Islet precursor cell (in vitro differentiated cells): ENCODE results near the gene CRY2.
"Not testable (repeated sequence)": the region's sequence is repeated elsewhere in the genome, so short reads cannot be mapped to it uniquely, and the experiment has no call there.

ENCODE experiments used
- DNase-seq: peaks from one replicate; pipeline ENCODE4 v3.0.0-alpha.2; 2018

The CRY2 gene

DNA sequence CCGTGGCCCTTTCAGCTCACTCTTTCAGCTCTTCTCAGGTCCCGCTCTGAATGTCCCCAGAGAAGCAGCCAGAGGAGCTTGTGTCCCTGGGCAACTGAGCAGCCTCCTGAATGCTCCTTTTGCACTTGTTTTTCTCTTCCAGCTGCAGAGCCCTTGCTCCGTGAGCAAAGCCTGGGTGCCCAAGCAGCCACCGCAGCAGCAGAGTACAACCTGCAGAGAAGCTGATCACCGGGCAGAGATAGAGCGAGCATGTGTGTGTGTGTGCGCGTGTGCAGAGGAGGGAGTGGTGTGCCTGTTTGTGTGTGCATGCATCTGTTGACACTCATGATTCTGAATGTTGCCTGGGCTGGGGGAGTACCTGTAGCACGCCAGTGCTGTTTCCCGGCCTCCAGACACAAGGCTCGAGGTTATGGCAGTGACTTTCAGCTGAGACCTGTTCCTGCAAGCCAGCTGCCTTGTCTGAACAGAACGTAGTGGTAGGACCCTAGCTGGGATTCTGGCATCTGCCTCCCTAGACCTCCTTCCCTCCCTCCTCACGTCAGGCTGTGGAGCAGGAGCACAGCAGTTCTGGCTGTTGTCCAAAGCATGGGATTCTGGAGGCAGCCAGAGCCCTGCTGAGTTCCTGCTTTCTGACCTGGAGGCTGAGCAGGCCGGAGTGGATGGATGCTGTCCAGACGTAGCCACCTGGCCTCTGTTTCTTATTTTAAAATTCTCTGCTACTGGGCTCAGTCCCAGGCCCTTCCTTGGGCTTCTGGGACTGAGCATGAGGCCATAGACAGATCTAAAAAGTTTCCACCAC lies 33.7 kb downstream of the CRY2 start:
- DNase-seq: no peak

DNA sequence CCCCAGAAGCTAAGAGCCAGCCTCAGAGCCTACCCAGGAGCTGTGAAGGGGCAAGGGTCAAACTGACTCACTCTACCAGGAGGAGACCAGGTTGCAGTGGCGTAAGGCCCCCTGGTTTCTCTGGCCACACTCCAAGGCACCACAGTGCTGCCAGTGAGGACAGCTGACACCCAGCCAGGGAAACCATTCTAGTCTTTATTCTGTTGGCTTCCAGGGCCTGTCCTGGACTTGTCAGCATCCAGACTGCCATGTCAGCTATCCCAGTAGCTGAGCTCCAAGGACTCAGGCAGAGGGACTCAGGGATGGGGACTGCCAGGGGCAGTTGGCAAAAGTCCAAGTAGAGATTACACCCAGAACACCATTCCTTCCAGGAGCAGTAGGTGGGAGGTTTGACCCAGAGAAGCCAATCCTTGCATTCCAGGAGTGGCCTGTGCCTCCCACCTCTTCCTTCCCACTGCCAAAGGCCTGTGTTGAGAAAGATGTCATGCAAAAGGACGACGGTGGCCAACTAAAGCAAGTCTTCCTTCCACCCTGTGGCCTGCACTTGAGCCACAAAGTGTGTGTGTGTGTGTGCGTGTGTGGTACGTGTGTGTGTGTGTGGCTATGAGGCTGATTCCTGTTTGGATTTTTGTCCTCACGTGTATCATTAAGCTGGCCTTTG lies 34.6 kb downstream of the CRY2 start:
- DNase-seq: no peak

DNA sequence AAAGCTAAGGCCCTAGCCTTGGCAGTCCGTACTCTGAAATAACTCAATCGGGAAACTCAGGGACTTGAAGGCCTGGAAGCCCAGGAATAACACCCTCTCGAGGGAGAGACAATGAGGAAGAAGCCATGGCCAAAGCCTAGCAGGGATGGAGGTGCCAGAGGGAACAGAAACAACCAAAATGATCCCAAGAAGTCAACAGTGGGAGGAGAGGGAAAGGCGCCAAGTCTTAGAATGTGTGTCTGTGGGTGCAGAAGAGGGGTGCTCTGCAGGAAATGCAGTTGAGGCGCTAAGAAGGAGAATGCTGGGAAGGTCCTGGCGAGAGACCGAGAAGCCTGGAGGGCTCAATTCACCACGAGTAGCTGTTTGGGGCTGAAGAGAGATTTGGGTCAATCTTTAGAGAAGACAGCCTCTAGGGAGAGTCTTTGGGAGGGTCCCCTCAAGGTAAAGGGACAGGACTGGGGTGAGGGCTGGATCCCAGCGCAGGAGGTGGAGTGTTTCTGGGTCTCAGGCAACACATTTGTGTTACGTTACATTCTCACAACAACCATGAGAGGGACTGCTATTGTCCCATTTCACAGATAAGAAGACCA lies 37.4 kb downstream of the CRY2 start:
- no peak for DNase-seq

DNA sequence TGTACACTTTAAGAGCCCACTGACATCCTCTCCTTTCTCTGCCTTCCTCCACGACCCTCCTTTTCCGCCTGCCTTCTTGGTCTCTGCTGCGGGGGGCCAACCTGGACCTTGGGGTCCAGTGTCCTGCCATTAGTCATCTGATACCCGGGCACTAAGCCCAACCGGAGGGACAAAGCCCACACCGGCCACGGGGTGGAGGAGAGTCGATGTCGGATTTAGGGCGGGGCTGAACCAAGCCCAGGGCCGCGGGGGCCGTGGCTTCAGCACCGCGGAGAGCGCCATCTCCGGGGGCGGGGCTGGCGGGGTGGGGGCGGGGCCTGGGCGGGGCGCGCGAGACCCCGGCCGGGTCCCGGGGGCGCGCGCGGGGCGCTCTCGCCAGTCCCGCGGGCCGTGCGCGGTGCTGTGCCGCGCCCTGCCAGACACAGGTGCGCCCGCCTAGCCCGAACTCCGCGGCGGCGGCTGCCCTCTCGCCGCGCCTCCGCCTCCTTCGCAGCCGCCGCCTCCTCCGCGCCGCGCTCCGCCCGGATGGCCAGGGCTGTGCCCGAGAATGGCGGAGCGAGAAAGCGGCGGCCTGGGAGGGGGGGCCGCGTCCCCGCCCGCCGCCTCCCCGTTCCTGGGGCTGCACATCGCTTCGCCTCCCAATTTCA lies 38.1 kb downstream of the CRY2 start, which contains the start of gene MAPK8IP1:
Gene MAPK8IP1, plus strand, starts transcription at position 378 of the 647 bp plus-strand sequence. Its CDS starts 170 bp downstream, at position 548.
- peak; percentile 80 for DNase-seq

DNA sequence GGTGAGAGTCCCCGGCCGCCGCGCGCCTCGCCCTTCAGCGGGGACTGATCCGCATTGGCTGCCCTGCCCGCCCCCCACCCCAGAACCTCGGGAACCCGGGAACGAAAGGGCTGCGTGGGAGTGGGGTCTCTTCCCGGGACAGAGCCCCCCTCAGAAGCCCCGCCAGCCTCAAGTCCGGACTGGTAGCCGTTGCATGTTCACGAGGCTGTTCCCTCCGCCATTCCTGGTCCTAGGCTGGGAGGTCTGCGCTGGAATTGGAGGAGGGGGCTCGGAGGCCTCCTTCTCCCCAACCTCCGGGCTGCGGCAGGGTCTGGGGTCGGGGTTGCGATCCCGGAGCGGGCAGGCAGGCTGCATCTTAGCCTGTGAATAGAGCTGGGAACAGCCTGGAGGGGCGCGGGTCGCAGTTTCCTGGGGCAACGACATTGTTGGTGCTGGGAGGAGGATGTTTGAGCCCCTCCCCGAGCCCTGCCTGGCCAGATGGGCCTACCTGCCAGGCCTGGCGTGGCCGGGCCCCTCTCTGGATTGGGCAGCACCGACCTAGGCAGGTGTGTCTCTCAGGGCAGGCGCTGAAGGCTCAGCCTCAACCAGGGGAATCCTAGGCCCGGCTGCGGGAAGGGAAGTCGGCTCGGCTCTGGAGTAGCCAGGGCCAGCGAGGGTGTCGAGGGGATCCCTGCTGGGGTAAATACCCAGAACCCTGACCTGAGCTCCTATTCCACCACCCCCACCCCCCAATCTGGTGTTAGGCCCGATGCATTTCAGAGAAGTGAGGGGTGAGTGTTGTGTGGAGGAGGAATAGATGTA lies 38.8 kb downstream of the CRY2 start:
- DNase-seq: no peak

DNA sequence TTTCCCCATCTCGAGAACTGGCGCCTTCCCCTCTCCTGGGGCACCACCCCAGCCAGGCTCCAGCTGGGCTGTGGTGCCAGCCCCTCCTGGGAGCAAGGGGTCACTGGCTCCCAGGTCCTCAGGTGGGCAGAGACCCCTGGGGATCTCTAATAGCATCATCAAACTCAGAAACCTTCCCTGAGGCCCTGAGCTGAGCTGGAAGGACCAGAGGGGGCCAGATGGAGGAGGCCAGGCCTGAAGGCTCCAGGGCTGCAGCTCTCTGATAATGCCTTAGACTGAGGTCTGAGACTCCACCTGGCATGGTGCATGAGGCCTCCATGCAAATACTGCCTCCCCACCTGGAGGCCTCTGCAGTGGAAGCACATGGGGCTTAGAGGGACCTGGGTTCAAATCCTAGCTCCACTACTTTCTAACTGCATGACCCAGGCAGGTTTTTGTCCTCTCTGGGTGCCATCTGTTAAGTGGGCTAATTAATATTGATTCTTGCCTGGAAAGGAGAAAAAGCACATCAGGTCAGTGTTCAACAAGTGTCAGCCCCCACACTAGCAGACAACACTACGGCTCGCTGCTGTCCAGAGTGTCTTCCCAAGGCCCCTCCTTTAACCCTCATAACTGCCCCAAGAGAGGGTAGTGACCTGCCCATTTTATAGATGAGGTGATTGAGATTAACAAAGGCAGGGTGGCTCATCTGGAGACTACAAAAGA lies 39.7 kb downstream of the CRY2 start:
- no peak for DNase-seq

DNA sequence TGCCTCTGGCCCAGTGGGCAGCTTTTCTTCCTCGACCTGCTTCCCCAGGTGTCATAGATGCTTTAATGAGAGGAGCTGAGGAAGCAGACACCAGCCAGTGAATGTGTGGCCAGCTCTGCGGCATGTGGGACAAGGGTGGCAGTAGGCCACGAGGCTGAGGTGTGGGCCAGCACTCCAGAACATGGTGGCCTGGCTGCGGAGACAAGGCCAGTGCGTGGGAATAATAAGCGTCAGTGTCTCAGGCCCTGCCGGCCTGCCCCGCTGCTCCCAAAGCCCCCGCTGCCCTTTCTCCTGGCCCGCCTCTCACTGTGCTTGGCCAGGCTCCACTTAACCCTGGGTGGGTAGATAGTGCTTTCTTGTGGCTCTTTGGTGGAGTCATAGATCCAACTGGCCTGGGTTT lies 40.3 kb downstream of the CRY2 start:
- DNase-seq: no peak

DNA sequence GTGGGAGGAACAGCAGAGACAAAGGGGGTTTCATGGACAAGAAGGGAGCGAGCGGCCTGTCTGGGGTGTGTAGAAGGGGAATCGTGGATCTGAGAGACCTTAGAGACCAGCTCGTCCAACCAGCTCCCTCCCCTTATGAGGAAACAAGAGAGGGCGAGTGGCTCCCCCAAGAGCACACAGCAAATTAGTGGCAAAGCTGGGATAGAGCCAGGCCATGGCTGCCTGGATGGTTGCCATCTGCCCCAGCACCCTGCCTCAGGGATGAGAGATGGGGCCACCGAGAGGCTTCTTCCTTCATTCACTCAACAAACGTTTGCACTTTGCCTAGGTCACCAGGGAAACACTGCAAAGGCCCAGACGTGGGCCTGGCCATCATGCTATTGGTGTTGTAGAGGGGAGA lies 42.3 kb downstream of the CRY2 start:
- no peak for DNase-seq

DNA sequence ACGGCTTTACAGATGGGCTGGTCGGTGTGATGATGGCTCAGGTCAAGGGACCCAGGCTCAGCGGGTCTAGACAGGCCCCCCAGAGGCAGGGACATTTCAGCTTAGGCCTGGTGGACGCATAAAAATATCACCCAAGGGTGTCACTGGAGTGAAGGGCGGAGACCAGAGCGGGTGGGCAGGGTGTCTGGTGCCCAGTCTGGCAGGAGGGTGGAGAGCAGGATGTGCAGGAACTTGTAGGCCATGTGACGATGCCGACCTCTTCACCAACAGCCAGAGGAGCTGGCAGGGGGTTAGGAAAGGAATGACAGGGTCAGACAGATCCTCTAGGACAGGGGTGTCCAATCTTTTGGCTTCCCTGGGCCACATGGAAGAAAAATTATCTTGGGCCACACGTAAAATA lies 42.7 kb downstream of the CRY2 start:
- DNase-seq: no peak

DNA sequence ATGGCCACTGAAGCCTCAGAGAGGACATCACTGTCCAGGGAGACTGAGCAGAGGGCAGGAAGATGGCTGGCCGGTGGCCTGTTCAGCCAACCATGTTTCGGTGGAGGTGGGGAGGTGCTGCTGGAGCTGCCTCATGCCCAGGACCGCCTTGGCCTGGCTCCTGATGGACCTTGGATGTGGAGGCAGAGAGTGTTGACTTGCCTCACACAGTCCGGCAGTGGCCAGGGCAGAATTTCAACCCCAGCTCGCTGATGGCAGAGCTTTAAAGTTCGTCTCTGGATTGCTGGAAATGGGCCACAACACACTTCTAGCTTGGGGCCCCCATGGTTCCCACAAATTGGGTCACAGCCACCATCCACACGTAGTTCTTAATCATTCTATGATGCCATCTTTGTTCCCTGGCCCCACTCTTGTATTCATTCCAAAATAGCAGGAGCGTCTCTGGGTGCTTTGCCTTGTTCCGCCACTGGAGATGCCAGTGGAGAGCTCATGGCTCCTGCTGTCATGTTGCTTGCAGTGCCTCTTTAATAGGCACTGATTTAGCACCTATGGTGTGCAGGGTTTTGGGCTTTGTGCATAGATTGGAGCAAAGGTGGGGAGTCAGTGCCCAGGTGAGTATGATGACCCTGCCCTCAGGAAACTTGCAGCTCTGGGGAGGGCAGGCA lies 43.7 kb downstream of the CRY2 start:
- DNase-seq: no peak

DNA sequence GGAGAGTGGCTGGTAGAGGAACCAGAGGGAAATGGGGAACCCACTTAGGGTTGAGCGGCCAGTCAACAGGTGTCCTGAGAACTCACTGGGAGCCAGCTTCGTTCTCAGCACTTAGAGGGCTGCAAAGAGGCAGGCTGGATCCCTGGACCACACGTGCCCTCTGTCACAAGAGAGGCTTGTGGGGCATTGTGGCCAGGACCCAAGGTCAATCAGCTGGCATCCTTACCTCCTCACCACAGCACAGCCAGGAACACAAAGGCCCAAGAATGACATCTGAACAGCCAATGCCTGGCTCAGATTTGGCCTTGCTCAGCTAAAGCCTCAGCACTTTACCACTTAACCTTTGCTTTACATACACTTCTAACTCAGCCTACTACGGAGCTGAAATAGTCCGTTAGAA lies 45.6 kb downstream of the CRY2 start:
- no peak for DNase-seq

DNA sequence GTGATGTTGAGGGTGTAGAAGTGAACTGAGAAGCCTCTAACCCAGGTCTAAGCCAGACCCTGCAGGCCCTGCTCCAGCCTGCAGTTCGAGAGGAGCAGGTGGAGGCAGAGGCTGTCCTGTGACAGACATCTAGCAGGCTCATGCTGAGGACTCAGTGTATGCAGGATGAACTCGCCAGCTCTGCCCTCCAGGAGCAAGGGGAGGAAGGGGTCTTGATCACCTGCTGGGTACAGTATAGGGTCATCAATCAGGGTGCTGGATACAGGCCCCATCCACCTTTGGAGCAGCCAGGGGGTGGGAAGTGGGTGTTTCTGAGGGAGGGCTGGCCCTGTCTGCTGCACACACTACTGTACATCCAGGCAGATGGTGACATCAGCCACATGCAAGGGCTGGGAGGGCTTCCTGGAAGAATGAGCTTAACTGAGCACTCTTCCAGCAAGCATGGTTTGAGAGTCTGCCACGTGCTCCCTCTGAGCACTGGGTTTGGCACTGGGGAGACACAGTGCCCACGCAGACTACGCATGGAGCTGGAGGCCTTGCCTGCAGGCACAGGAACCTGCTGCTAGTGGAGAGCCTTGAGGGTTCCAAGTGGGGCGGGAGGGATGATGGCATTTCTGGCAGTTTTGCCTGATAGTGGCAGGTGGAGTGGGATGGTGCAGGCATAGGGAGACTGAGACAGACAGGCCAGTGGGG lies 47.4 kb downstream of the CRY2 start:
- no peak for DNase-seq

DNA sequence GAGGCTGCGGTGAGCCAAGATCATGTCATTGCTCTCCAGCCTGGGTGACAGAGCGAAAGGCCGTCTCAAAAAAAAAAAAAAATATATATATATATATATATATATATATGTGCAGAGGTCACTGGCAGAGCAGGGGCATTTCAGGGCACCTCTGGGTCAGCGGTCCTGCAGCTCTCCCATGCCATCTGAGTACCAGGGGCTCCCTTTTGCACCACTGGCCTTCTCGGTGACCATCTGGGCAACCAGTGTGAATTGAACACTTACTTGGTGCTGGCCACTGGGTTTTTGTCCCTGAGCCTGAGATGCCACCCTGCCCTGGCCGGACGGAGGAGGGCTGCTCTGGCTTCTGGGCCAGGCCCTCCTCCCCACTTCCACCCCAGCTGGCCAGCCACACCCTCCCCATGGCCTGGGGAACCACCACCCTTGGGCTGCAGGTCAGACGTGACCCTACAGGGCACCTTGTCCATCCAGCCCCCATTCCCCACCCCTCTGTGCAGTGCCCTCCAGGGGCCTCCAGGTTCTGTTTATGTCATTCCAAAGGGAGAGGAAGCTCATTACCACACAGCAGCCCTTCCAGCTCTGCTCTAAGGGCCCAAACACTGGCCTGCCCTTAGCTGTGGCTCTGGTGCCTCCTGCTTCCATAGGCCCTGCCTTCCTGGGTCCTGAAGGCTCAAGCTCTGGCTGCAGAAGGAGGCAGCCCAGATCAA lies 48.4 kb downstream of the CRY2 start:
- DNase-seq: no peak

DNA sequence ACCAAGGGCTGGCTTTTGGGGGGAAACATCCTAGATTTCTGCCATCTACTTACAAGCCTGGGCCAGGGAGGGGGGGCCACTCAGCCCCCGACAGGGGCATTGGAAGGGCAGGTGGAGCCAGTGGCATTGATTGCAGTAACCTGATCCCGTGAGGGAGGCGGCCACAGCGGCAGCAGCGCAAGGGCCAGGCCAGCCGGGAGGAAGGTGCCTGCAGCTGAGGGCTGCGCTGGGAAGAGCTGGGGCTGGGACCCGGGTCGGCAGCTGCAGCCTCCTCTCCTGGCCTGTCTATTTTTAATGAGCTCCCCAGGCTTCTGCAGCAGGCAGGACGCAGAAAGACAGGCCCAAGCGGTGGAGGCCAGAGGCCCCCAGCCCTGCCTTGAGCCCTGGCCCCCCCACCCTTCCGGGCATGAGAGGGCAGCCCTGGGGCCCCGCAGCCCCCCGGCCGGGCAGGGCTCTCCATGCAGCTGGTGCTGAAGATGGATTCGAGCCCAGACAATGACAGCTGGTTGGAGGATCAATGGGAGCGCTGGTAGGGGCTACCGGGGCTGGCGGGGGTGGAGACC lies 49.2 kb downstream of the CRY2 start:
- peak; percentile 77 for DNase-seq

DNA sequence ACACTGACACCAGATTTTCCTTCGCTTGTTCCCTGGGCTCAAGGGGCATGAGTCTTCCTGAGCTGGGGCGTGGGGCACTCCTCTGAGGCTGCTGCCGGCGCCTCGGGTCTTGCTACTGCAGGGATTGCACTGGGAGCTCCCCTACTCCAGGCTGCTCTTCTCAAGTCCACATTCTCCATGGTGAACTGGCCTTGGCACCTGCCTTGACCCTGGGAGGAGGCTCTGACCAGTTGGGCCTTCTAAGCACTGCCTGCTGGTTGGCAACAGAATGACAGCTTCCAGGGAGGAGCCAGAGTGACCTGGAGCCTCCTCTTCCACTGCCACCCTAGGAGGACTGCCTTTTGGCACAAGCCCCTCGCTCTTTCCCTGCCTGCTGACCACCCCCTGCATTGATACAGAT lies 50.3 kb downstream of the CRY2 start:
- no peak for DNase-seq

DNA sequence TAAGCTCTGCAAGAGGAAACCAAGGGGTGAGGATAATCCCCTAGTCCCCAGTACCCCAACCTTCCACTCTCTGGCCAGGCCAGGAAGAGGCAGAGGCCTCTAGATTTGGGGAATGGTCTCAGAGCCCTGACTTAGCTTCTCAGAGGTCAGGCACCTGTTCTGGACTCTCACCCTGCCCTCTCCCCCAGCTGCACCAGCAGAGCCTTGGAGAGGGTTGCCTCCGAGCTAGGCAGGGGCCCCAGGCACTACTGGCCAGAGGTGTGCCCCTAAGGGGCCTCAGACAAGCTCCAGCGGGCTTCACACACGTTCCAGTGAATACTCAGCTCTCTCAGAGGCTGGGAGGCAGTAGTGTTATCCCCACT lies 51.8 kb downstream of the CRY2 start:
- no peak for DNase-seq

DNA sequence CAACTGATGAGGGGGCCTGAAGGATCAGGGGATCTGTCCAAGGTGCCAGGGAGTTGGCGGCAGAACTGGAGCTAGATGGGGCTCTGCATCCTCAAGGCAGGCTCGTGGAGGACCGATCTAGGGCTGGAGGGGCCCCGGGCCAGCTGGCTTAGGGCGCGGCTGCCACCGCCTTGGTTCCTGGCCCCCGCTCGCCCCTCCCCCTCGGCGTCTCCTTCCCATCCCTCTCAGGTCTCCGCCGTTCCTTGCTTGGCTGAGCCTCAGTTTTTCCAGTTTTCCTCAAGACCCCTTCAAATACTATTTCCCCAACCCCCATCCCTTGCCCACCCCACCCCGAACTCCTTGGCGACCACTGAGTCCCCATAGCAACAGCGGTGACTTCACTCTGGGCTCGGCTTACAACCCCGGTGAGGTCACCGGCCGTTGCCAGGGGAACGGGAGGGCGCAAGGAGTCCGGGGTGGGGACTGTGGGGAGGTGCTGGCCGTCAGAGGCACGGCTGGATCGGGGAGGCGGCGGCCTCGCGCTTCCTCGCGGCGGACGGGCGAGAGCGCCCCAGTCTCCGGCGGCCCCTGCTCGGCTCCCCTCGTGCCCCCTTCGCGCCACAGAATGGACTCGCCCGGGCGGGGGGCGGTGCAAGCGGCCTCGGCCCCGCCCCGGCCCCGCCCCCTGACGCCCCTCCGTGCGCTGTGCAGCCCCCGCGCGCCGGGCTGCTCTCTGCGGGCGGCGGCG lies 52.3 kb downstream of the CRY2 start:
- peak; percentile 94 for DNase-seq

DNA sequence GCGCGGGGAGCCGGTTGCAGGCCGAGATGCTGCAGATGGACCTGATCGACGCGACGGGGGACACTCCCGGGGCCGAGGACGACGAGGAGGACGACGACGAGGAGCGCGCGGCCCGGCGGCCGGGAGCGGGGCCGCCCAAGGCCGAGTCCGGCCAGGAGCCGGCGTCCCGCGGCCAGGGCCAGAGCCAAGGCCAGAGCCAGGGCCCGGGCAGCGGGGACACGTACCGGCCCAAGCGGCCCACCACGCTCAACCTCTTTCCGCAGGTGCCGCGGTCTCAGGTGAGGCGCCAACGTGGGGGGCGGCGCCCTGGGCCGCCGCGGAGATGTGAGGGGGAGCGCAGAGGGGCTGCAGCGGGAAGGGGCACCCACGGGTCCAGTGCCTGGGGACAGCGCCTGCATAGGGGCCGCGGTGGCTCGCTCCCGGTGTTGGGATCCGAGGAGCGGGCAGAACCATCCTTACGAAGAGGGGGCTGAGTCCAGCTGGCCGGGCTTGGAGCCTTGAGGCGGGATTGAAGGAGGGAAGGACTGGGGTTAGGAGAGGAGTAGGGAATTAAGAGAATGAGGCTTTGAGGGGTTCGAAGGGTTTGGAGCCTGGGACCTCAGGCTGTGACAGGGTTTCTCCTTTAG lies 53.0 kb downstream of the CRY2 start:
- DNase-seq: not testable (repeated sequence)
